ENCODE measurements around the gene GREM2.

GRCh38 chr1:240613356-240614142 is 1.6 kb upstream of the GREM2 start:
- TF ChIP-seq CTCF (IDR thresholded peaks at IDR 0.05 in 2 of 3, conservative IDR thresholded peaks at IDR 0.05 in 1 of 3; ENCODE audit: control insufficient read depth in 2 of 3, extremely low read depth in 1 of 3, insufficient read depth in 1 of 3, low read depth in 3 of 3, low read length in 3 of 3) = no peak
- no peak for TF ChIP-seq BCL11A (IDR thresholded peaks at IDR 0.05; ENCODE audit: low read depth, low read length)
- no peak for TF ChIP-seq CEBPB (IDR thresholded peaks at IDR 0.05; ENCODE audit: borderline replicate concordance in 1 of 2, low read depth in 2 of 2, low read length in 2 of 2)
- TF ChIP-seq PAX8 (IDR thresholded peaks at IDR 0.05) = no peak
- no peak for TF ChIP-seq PKNOX1 (IDR thresholded peaks at IDR 0.05)
- no peak for TF ChIP-seq NBN (IDR thresholded peaks at IDR 0.05)
- TF ChIP-seq TBL1XR1 (IDR thresholded peaks at IDR 0.05; ENCODE audit: low read depth, low read length) = no peak
- no peak for TF ChIP-seq CREM (IDR thresholded peaks at IDR 0.05; ENCODE audit: low read depth)
- TF ChIP-seq HDGF (IDR thresholded peaks at IDR 0.05) = no peak
- TF ChIP-seq TAF1 (IDR thresholded peaks at IDR 0.05; ENCODE audit: borderline replicate concordance, low read depth, low read length) = no peak
- no peak for TF ChIP-seq SP1 (IDR thresholded peaks at IDR 0.05; ENCODE audit: low read depth, low read length)
- no peak for TF ChIP-seq ZNF384 (IDR thresholded peaks at IDR 0.05; ENCODE audit: borderline replicate concordance, low read depth, low read length)

Data from GM12878 (cell line).